ENCODE data around the gene CPNE1.

The CPNE1 gene

GRCh38 chr20:35648836-35649235 is 15.9 kb downstream of the CPNE1 start:
- H3K27ac ChIP-seq, result peak overlapping the region; percentile 23; the same call in 1 of the 2 replicates
- no peak for TF ChIP-seq CTCF (conservative IDR thresholded peaks at IDR 0.05)

GRCh38 chr20:35644806-35645205 is 19.9 kb downstream of the CPNE1 start:
- no peak for TF ChIP-seq CTCF (conservative IDR thresholded peaks at IDR 0.05)
- no peak overlapping the region for H3K27ac ChIP-seq

- TF ChIP-seq CTCF (conservative IDR thresholded peaks at IDR 0.05), result no peak
- no peak overlapping the region for H3K27ac ChIP-seq
Observed at GRCh38 chr20:35643045-35643444, 21.7 kb downstream of the CPNE1 start.

- no peak overlapping the region for H3K27ac ChIP-seq
- no peak for TF ChIP-seq CTCF (conservative IDR thresholded peaks at IDR 0.05)
Observed at GRCh38 chr20:35641743-35642142, 23.0 kb downstream of the CPNE1 start.

- H3K27ac ChIP-seq, result no peak overlapping the region
- no peak for TF ChIP-seq CTCF (conservative IDR thresholded peaks at IDR 0.05)
Observed at GRCh38 chr20:35640724-35641123, 24.0 kb downstream of the CPNE1 start.

- H3K27ac ChIP-seq, result no peak overlapping the region
- no peak for TF ChIP-seq CTCF (conservative IDR thresholded peaks at IDR 0.05)
Observed at GRCh38 chr20:35638751-35639150, 25.9 kb downstream of the CPNE1 start.

GRCh38 chr20:35637276-35637675 is 27.4 kb downstream of the CPNE1 start:
- no peak for TF ChIP-seq CTCF (conservative IDR thresholded peaks at IDR 0.05)
- H3K27ac ChIP-seq, result no peak overlapping the region

GRCh38 chr20:35636095-35636494 is 28.6 kb downstream of the CPNE1 start:
- H3K27ac ChIP-seq, result peak overlapping the region; percentile 17; the same call in 1 of the 2 replicates
- TF ChIP-seq CTCF (conservative IDR thresholded peaks at IDR 0.05), result no peak

All from VCaP (cell line).